Fibroblast of lung (primary cell): ENCODE data around the gene CRACR2A. TPM values are rescaled to one million over a fixed set of nuclear protein-coding genes. Genes with fewer than 3 reads are reported as not detected.

Experiments
- DNase-seq, 2 donors: peaks; one replicate each; pipeline versions ENCODE4 v3.0.0 to v3.0.0-alpha.2; 2010; ENCODE audit warnings: low read depth in 2 of 2
- H2AFZ ChIP-seq: 2 replicates; pipeline ENCODE4 v1.5.1; 2012; ENCODE audit warnings: low read length, control low read depth, inconsistent platforms
- H3K27ac ChIP-seq: 2 replicates; pipeline ENCODE4 v1.5.1; 2011; ENCODE audit warnings: low read length, control low read depth; ENCODE audit not compliant: insufficient read depth
- H3K27me3 ChIP-seq: 2 replicates; pipeline ENCODE4 v1.5.1; 2011; ENCODE audit warnings: mild to moderate bottlenecking, low read length; ENCODE audit not compliant: control insufficient read depth, insufficient read depth
- H3K36me3 ChIP-seq: 2 replicates; pipeline ENCODE4 v1.5.1; 2011; ENCODE audit warnings: low read length; ENCODE audit not compliant: control insufficient read depth, insufficient read depth
- H3K4me1 ChIP-seq: 2 replicates; pipeline ENCODE4 v1.5.1; 2011; ENCODE audit warnings: low read length; ENCODE audit not compliant: control insufficient read depth, insufficient read depth; ENCODE audit errors: extremely low read depth
- H3K4me2 ChIP-seq: 2 replicates; pipeline ENCODE4 v1.5.1; 2011; ENCODE audit warnings: low read length, control low read depth; ENCODE audit not compliant: insufficient read depth; ENCODE audit errors: extremely low read depth
- H3K4me3 ChIP-seq, 4 experiments: fragments of 200-600 bp in 1 of 4; sonication (generic) in 1 of 4; replicated peaks in 1 of 4; 2 replicates each; pipeline ENCODE4 v1.5.1; 2011 to 2016; ENCODE audit warnings: low read length in 4 of 4, low read depth in 3 of 4, mild to moderate bottlenecking in 3 of 4, control low read depth in 2 of 4, inconsistent platforms in 1 of 4, mixed read lengths in 1 of 4; ENCODE audit not compliant: insufficient read depth in 1 of 4; ENCODE audit errors: control extremely low read depth in 1 of 4
- H3K79me2 ChIP-seq: 2 replicates; pipeline ENCODE4 v1.5.1; 2012; ENCODE audit warnings: mild to moderate bottlenecking, low read length, inconsistent platforms; ENCODE audit not compliant: control insufficient read depth, insufficient read depth
- H3K9ac ChIP-seq: 2 replicates; pipeline ENCODE4 v1.5.1; 2011; ENCODE audit warnings: mild to moderate bottlenecking, low read length, control low read depth; ENCODE audit not compliant: insufficient read depth
- H3K9me3 ChIP-seq: 2 replicates; pipeline ENCODE4 v1.5.1; 2012; ENCODE audit warnings: low read depth, low read length; ENCODE audit not compliant: control insufficient read depth, insufficient read depth
- H4K20me1 ChIP-seq: 2 replicates; pipeline ENCODE4 v1.5.1; 2011; ENCODE audit warnings: low read length; ENCODE audit not compliant: control insufficient read depth, insufficient read depth; ENCODE audit errors: extremely low read depth
- EZH2 ChIP-seq: IDR thresholded peaks from 2 replicates; pipeline ENCODE4 v1.5.1; 2012; ENCODE audit warnings: low read length, control low read depth, mild to moderate bottlenecking; ENCODE audit errors: missing control alignments
- polyA plus RNA-seq, 2 donors: library from polyadenylated mRNA; depleted of rRNA in 1 of 2; stranded (reverse) in 1 of 2; unstranded in 1 of 2; fragments of >200 nt; gene quantifications; 2 replicates each; pipeline ENCODE4 v1.2.1, GENCODE V29; 2011 to 2012; ENCODE audit warnings: missing spikeins in 1 of 2
- total RNA-seq: library from RNA; depleted of rRNA; stranded (reverse); fragments of >200 nt; gene quantifications from 2 replicates; pipeline ENCODE4 v1.2.1, GENCODE V29; 2014
- TF ChIP-seq, protein P1 (sequence below), 2 donors: IDR thresholded peaks in 1 of 2; conservative IDR thresholded peaks in 1 of 2; 1 replicate in 1 of 2; 2 replicates in 1 of 2; pipeline ENCODE4 v1.5.1; 2011 to 2012; ENCODE audit warnings: low read length in 2 of 2, control low read depth in 1 of 2, inconsistent platforms in 1 of 2, low read depth in 1 of 2, mild to moderate bottlenecking in 1 of 2

The CRACR2A gene
- total and polyA plus RNA-seq, 2 donors (not counting 1 experiment from before 2014, with no cell fraction given) = 5.8 to 5.9 TPM

DNA sequence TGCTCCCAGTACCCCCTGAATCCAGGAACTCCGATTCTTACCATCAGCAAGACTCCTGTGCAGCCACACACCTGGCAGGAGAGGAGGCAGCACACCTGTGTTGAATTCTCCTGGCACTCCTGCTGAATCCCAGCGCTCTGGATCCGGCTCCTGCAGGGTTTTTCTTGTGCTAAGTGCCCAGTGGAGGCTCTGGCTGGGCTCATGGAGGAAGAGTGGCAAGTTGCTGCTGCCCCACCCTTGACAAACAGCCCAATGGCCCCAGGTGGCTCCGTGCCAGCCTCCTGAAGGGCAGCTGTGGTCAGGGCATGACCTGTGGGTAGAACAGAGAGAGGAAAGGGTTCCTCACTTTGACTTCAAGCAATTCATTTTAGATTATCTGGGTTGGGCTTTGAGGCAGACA is 20.0 kb downstream of the CRACR2A start:
- no peaks in the 10 kb centered on the region for H3K27me3 ChIP-seq
- H3K27ac ChIP-seq = no peak overlapping the region
- no peaks in the 10 kb centered on the region for H3K4me1 ChIP-seq
- no peak overlapping the region for H2AFZ ChIP-seq
- no peak overlapping the region for H3K9ac ChIP-seq
- H3K36me3 ChIP-seq = no peaks in the 10 kb centered on the region
- no peaks in the 10 kb centered on the region for H4K20me1 ChIP-seq
- no peak for TF ChIP-seq EZH2
- TF ChIP-seq, protein P1, sequence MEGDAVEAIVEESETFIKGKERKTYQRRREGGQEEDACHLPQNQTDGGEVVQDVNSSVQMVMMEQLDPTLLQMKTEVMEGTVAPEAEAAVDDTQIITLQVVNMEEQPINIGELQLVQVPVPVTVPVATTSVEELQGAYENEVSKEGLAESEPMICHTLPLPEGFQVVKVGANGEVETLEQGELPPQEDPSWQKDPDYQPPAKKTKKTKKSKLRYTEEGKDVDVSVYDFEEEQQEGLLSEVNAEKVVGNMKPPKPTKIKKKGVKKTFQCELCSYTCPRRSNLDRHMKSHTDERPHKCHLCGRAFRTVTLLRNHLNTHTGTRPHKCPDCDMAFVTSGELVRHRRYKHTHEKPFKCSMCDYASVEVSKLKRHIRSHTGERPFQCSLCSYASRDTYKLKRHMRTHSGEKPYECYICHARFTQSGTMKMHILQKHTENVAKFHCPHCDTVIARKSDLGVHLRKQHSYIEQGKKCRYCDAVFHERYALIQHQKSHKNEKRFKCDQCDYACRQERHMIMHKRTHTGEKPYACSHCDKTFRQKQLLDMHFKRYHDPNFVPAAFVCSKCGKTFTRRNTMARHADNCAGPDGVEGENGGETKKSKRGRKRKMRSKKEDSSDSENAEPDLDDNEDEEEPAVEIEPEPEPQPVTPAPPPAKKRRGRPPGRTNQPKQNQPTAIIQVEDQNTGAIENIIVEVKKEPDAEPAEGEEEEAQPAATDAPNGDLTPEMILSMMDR (conservative IDR thresholded peaks at IDR 0.05 in 1 of 2, IDR thresholded peaks at IDR 0.05 in 1 of 2; ENCODE audit: low read depth in 1 of 2, low read length in 2 of 2) = no peak
- DNase-seq = no peak
- H3K4me2 ChIP-seq = no peak overlapping the region
- no peak overlapping the region for H3K4me3 ChIP-seq
- no peaks in the 10 kb centered on the region for H3K9me3 ChIP-seq
- no peaks in the 10 kb centered on the region for H3K79me2 ChIP-seq

DNA sequence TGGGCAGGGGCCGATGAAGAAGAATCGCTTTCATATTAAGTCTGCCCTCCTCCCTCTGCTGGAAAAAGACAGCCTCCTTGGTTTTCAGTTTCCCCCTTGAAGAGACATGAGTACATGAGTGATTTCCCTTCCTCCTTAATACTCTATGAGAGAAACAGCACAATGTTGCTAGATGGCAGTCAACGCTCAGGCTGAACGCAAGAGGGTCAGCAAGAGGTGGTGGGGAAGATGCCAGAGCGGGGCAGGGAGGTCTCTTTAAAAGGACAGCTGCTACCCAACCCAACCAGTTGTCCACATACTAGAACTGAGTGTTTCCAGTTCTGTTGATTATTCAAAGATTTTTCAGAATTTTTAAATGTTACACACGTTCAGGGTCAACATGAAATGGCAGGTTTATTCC is 22.8 kb downstream of the CRACR2A start:
- no peak for DNase-seq
- H3K9ac ChIP-seq = no peak overlapping the region
- H3K4me3 ChIP-seq = no peak overlapping the region

DNA sequence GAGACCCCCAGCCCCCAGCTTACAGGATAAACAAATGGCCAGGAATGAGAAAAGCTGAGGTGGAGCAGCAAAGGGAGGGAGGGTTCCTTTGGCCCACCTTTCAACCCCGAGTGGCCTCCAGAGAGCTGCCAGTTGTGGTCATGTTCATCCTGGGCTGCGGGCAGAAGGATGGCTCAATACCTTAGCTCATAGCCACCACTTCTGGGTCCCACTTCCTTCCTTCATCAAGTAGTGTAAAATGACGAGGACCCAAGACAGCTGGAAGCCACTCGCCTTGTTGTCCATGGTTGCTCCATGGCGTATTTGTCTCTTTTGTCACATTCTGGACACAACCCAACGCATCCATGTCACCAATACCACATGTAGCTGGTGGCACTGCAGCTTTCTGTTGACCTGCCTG is 24.2 kb downstream of the CRACR2A start:
- Histone ChIP-seq H3K4me3 (no peak overlapping the region), H3K36me3 (no peaks in the 10 kb centered on the region)

More for the DNA sequence above, 22.8 kb downstream of the CRACR2A start:
- H3K79me2 ChIP-seq = no peaks in the 10 kb centered on the region
- H3K27ac ChIP-seq = no peak overlapping the region
- TF ChIP-seq, protein P1 (conservative IDR thresholded peaks at IDR 0.05 in 1 of 2, IDR thresholded peaks at IDR 0.05 in 1 of 2; ENCODE audit: low read depth in 1 of 2, low read length in 2 of 2) = no peak
- no peak for TF ChIP-seq EZH2
- H3K4me1 ChIP-seq = no peaks in the 10 kb centered on the region
- no peaks in the 10 kb centered on the region for H3K27me3 ChIP-seq
- no peaks in the 10 kb centered on the region for H3K9me3 ChIP-seq
- no peak overlapping the region for H2AFZ ChIP-seq
- no peak overlapping the region for H3K4me2 ChIP-seq
- H3K36me3 ChIP-seq = no peaks in the 10 kb centered on the region
- no peaks in the 10 kb centered on the region for H4K20me1 ChIP-seq

More for the DNA sequence above, 24.2 kb downstream of the CRACR2A start:
- no peak overlapping the region for H3K9ac ChIP-seq
- no peaks in the 10 kb centered on the region for H3K9me3 ChIP-seq
- H3K4me1 ChIP-seq = no peaks in the 10 kb centered on the region
- H3K27me3 ChIP-seq = no peaks in the 10 kb centered on the region
- no peak for DNase-seq
- TF ChIP-seq, protein P1 (conservative IDR thresholded peaks at IDR 0.05 in 1 of 2, IDR thresholded peaks at IDR 0.05 in 1 of 2; ENCODE audit: low read depth in 1 of 2, low read length in 2 of 2) = no peak
- TF ChIP-seq EZH2 = no peak
- H3K27ac ChIP-seq = no peak overlapping the region
- no peak overlapping the region for H3K4me2 ChIP-seq
- H2AFZ ChIP-seq = no peak overlapping the region
- H3K79me2 ChIP-seq = no peaks in the 10 kb centered on the region
- H4K20me1 ChIP-seq = no peaks in the 10 kb centered on the region
